HepG2 (cell line): Measurements from ENCODE around the gene TMEM135. TPM values are rescaled to one million over a fixed set of nuclear protein-coding genes. Genes with fewer than 3 reads are reported as not detected.

Experiments
- CBX2 ChIP-seq, 2 experiments: fragments of 200-600 bp in 1 of 2; sonication (generic); formaldehyde crosslinking in 1 of 2; IDR thresholded peaks; 2 replicates each; pipeline versions ENCODE4 v1.7.0 to v1.8.1; 2018 to 2022; ENCODE audit warnings: low read depth in 2 of 2, low read length in 1 of 2, mild to moderate bottlenecking in 1 of 2, missing genetic modification reagents in 1 of 2
- CC2D1A ChIP-seq: sonication (generic); formaldehyde crosslinking; IDR thresholded peaks from 2 replicates; pipeline ENCODE4 v1.8.1; 2023; ENCODE audit warnings: mild to moderate bottlenecking, missing genetic modification reagents
- ESRRA ChIP-seq: sonication (generic); formaldehyde crosslinking; IDR thresholded peaks from 2 replicates; pipeline ENCODE4 v1.5.1; 2020; ENCODE audit warnings: mild to moderate bottlenecking, low read depth, missing genetic modification reagents
- JUN ChIP-seq: sonication (generic); formaldehyde crosslinking; IDR thresholded peaks from 2 replicates; pipeline ENCODE4 v1.4.0; 2020; ENCODE audit warnings: mild to moderate bottlenecking, missing genetic modification reagents
- KLF9 ChIP-seq: IDR thresholded peaks from 2 replicates; pipeline ENCODE4 v1.6.1; 2016; ENCODE audit warnings: low read depth
- MAFF ChIP-seq: IDR thresholded peaks from 2 replicates; pipeline ENCODE4 v1.6.1; 2011; ENCODE audit warnings: low read depth, low read length, improper control_type of control experiment
- MBD4 ChIP-seq: IDR thresholded peaks from 2 replicates; pipeline ENCODE4 v1.6.1; 2012; ENCODE audit warnings: low read length, inconsistent platforms, borderline replicate concordance
- REPIN1 ChIP-seq: sonication (generic); formaldehyde crosslinking; IDR thresholded peaks from 2 replicates; pipeline ENCODE4 v1.8.0; 2022; ENCODE audit warnings: missing genetic modification reagents, low read depth, mild to moderate bottlenecking, borderline replicate concordance
- TOPORS ChIP-seq: sonication (generic); formaldehyde crosslinking; IDR thresholded peaks from 2 replicates; pipeline ENCODE4 v1.8.0; 2023; ENCODE audit warnings: mild to moderate bottlenecking, missing genetic modification reagents
- ZBTB49 ChIP-seq: sonication (generic); formaldehyde crosslinking; IDR thresholded peaks from 2 replicates; pipeline ENCODE4 v1.4.0; 2020; ENCODE audit warnings: missing genetic modification reagents, borderline replicate concordance
- ZEB1 ChIP-seq: IDR thresholded peaks from 2 replicates; pipeline ENCODE4 v1.6.1; 2012; ENCODE audit warnings: mild to moderate bottlenecking, low read depth, inconsistent platforms; ENCODE audit not compliant: insufficient replicate concordance
- ZFYVE20 ChIP-seq: sonication (generic); formaldehyde crosslinking; IDR thresholded peaks from 2 replicates; pipeline ENCODE4 v1.8.0; 2023; ENCODE audit warnings: low read depth, mild to moderate bottlenecking, moderate library complexity, missing genetic modification reagents, borderline replicate concordance
- ZNF296 ChIP-seq: sonication (generic); formaldehyde crosslinking; conservative IDR thresholded peaks from 2 replicates; pipeline ENCODE4 v1.5.0; 2020; ENCODE audit warnings: mild to moderate bottlenecking, missing genetic modification reagents
- ZNF367 ChIP-seq: sonication (generic); formaldehyde crosslinking; IDR thresholded peaks from 2 replicates; pipeline ENCODE4 v1.4.0; 2020; ENCODE audit warnings: missing genetic modification reagents, borderline replicate concordance
- ZNF451 ChIP-seq: sonication (generic); formaldehyde crosslinking; IDR thresholded peaks from 2 replicates; pipeline ENCODE4 v1.5.0; 2020; ENCODE audit warnings: mild to moderate bottlenecking, missing genetic modification reagents
- ZNF512 ChIP-seq: sonication (generic); formaldehyde crosslinking; IDR thresholded peaks from 2 replicates; pipeline ENCODE4 v1.4.0; 2020; ENCODE audit warnings: mild to moderate bottlenecking, missing genetic modification reagents
- ZNF660 ChIP-seq: sonication (generic); formaldehyde crosslinking; IDR thresholded peaks from 2 replicates; pipeline ENCODE4 v1.5.1; 2020; ENCODE audit warnings: mild to moderate bottlenecking, low read depth, missing genetic modification reagents, borderline replicate concordance
- ZNF746 ChIP-seq: sonication (generic); formaldehyde crosslinking; IDR thresholded peaks from 2 replicates; pipeline ENCODE4 v1.8.0; 2022; ENCODE audit warnings: mild to moderate bottlenecking, missing genetic modification reagents
- polyA plus RNA-seq, 8 experiments: library from polyadenylated mRNA; depleted of rRNA in 3 of 8; stranded (reverse) in 7 of 8; unstranded in 1 of 8; fragments of >200 nt; fragmentation: Illumina TruSeq in 4 of 8; extraction: Trizol in 4 of 8; gene quantifications; 2 replicates each; pipeline versions ENCODE4 v1.2.1 to v1.2.3, GENCODE V29; 2011 to 2016; ENCODE audit warnings: low read depth in 4 of 8, missing spikeins in 1 of 8, mixed read lengths in 1 of 8; ENCODE audit not compliant: insufficient read depth in 1 of 8
- total RNA-seq, 5 experiments: library from RNA; depleted of rRNA; stranded (reverse); fragments of >200 nt; fragmentation: Illumina TruSeq; extraction: Trizol; gene quantifications; 2 replicates each; pipeline ENCODE4 v1.2.3, GENCODE V29; 2016; ENCODE audit warnings: low read depth in 1 of 5
- TF ChIP-seq, protein P1 (sequence below), 2 experiments: IDR thresholded peaks; 2 replicates each; pipeline ENCODE4 v1.6.1; 2011 to 2012; ENCODE audit warnings: low read length in 2 of 2, borderline replicate concordance in 1 of 2, low read depth in 1 of 2, mild to moderate bottlenecking in 1 of 2, moderate library complexity in 1 of 2

Gene TMEM135
- total and polyA plus RNA-seq, 2 of the 13 experiments (the other 11 are each of a cell fraction or from before 2014, with no cell fraction given) = 36.6 to 88.9 TPM

GRCh38 chr11:86999859-87000753 is 37.6 kb upstream of the TMEM135 start (continued):
- TF ChIP-seq, protein P1, sequence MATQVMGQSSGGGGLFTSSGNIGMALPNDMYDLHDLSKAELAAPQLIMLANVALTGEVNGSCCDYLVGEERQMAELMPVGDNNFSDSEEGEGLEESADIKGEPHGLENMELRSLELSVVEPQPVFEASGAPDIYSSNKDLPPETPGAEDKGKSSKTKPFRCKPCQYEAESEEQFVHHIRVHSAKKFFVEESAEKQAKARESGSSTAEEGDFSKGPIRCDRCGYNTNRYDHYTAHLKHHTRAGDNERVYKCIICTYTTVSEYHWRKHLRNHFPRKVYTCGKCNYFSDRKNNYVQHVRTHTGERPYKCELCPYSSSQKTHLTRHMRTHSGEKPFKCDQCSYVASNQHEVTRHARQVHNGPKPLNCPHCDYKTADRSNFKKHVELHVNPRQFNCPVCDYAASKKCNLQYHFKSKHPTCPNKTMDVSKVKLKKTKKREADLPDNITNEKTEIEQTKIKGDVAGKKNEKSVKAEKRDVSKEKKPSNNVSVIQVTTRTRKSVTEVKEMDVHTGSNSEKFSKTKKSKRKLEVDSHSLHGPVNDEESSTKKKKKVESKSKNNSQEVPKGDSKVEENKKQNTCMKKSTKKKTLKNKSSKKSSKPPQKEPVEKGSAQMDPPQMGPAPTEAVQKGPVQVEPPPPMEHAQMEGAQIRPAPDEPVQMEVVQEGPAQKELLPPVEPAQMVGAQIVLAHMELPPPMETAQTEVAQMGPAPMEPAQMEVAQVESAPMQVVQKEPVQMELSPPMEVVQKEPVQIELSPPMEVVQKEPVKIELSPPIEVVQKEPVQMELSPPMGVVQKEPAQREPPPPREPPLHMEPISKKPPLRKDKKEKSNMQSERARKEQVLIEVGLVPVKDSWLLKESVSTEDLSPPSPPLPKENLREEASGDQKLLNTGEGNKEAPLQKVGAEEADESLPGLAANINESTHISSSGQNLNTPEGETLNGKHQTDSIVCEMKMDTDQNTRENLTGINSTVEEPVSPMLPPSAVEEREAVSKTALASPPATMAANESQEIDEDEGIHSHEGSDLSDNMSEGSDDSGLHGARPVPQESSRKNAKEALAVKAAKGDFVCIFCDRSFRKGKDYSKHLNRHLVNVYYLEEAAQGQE (IDR thresholded peaks at IDR 0.05; ENCODE audit: borderline replicate concordance in 1 of 2, low read depth in 1 of 2, low read length in 2 of 2) = no peak
- TF ChIP-seq ESRRA (CRISPR knock-in tag) (0 out of 2 replicates have a peak, but pooled peaks have one; percentile 29), ZNF296 (CRISPR knock-in tag) (peak; percentile 89; the same call in 1 of the 2 replicates), ZBTB49 (no peak), KLF9 (no peak), ZEB1 (no peak), TOPORS (no peak), ZNF746 (CRISPR knock-in tag) (peak; percentile 37; the same call in 1 of the 2 replicates), MBD4 (no peak), ZNF367 (no peak), ZNF660 (CRISPR knock-in tag) (no peak), CBX2 (IDR thresholded peaks at IDR 0.05; ENCODE audit: low read depth, low read length) (no peak), CBX2 (CRISPR knock-in tag; IDR thresholded peaks at IDR 0.05; ENCODE audit: low read depth) (no peak), ZNF451 (CRISPR knock-in tag) (no peak), ZFYVE20 (CRISPR knock-in tag) (no peak), ZNF512 (no peak), CC2D1A (CRISPR knock-in tag) (no peak), JUN (CRISPR knock-in tag) (0 out of 2 replicates have a peak, but pooled peaks have one; percentile 43), MAFF (no peak), REPIN1 (no peak)
